ENCODE results near the gene NFATC4. TPM values are rescaled to one million over a fixed set of nuclear protein-coding genes. Genes with fewer than 3 reads are reported as not detected.

The NFATC4 gene
- polyA plus RNA-seq, 1 experiment = 151 TPM

GRCh38 chr14:24378981-24379906 is 11.3 kb downstream of the NFATC4 start:
- ChIA-PET CTCF (interaction anchor here (0.8 to 4.8 kb wide), 12 partner anchors 8 to 58 kb away, joined by 3 to 28 read pairs (median 4); partner anchors contain the start of genes ADCY4 and NYNRIN), POLR2A (interaction anchor here (0.7 to 0.8 kb wide), 3 partner anchors 9 to 118 kb away, joined by 3 read pairs; no protein-coding TSS in a partner anchor)
- no peak overlapping the region for H3K4me3 ChIP-seq (ENCODE audit: low read depth, low read length)
- peaks cover 27% of the 10 kb centered on the region for H3K36me3 ChIP-seq (ENCODE audit: control insufficient read depth, insufficient read depth, low read length)
- no peak for DNase-seq (ENCODE audit: low read depth)
- no peak for TF ChIP-seq CTCF (IDR thresholded peaks at IDR 0.05; ENCODE audit: insufficient read depth, low read depth, low read length)
- H3K27me3 ChIP-seq (ENCODE audit: control insufficient read depth, insufficient read depth, low read length) = no peaks in the 10 kb centered on the region

GRCh38 chr14:24379907-24380730 is 12.1 kb downstream of the NFATC4 start:
- Histone ChIP-seq H3K27me3 (ENCODE audit: control insufficient read depth, insufficient read depth, low read length) (no peaks in the 10 kb centered on the region), H3K4me3 (ENCODE audit: low read depth, low read length) (no peak overlapping the region), H3K36me3 (ENCODE audit: control insufficient read depth, insufficient read depth, low read length) (peaks cover 24% of the 10 kb centered on the region)
- POLR2A ChIA-PET = interaction anchor here (0.7 to 1.2 kb wide), 2 partner anchors 14 to 39 kb away, joined by 3 read pairs; no protein-coding TSS in a partner anchor
- CTCF ChIA-PET = interaction anchor here (0.6 to 4.8 kb wide), 7 partner anchors 9 to 51 kb away, joined by 3 to 28 read pairs (median 4); partner anchors contain the start of genes ADCY4 and NYNRIN
- no peak for TF ChIP-seq CTCF (IDR thresholded peaks at IDR 0.05; ENCODE audit: insufficient read depth, low read depth, low read length)
- no peak for DNase-seq (ENCODE audit: low read depth)

- DNase-seq (ENCODE audit: low read depth) = no peak
- ChIA-PET POLR2A (interaction anchor here (0.7 kb wide), 1 partner anchor 48 kb away, joined by 3 read pairs; no protein-coding TSS in a partner anchor), CTCF (interaction anchor here (1.2 to 2.0 kb wide), 4 partner anchors 11 to 50 kb away, joined by 4 to 5 read pairs (median 4); no protein-coding TSS in a partner anchor)
- Histone ChIP-seq H3K4me3 (ENCODE audit: low read depth, low read length) (no peak overlapping the region), H3K36me3 (ENCODE audit: control insufficient read depth, insufficient read depth, low read length) (peaks cover 12% of the 10 kb centered on the region), H3K27me3 (ENCODE audit: control insufficient read depth, insufficient read depth, low read length) (0 out of 2 replicates have a peak, but pooled peaks cover under 1% of the 10 kb centered on the region)
- TF ChIP-seq CTCF (IDR thresholded peaks at IDR 0.05; ENCODE audit: insufficient read depth, low read depth, low read length) = no peak
Observed at GRCh38 chr14:24381363-24382063, 13.5 kb downstream of the NFATC4 start.

GRCh38 chr14:24382064-24382371 is 14.0 kb downstream of the NFATC4 start:
- DNase-seq (ENCODE audit: low read depth) = no peak
- no peak for TF ChIP-seq CTCF (IDR thresholded peaks at IDR 0.05; ENCODE audit: insufficient read depth, low read depth, low read length)
- Histone ChIP-seq H3K4me3 (ENCODE audit: low read depth, low read length) (no peak overlapping the region), H3K27me3 (ENCODE audit: control insufficient read depth, insufficient read depth, low read length) (peaks cover 1% of the 10 kb centered on the region; the same call in 1 of the 2 replicates), H3K36me3 (ENCODE audit: control insufficient read depth, insufficient read depth, low read length) (peaks cover 7% of the 10 kb centered on the region)
- CTCF ChIA-PET = interaction anchor here (1.2 to 2.0 kb wide), 4 partner anchors 12 to 50 kb away, joined by 4 to 5 read pairs (median 4); no protein-coding TSS in a partner anchor
- POLR2A ChIA-PET = interaction anchor here (0.7 kb wide), 1 partner anchor 49 kb away, joined by 3 read pairs; no protein-coding TSS in a partner anchor

Measured in BJ (cell line).